ENCODE results near the gene DNAJC9.

Gene DNAJC9

GRCh38 chr10:73238990-73239566 is 8.0 kb downstream of the DNAJC9 start:
- DNase-seq = no peak

GRCh38 chr10:73234695-73235094 is 12.4 kb downstream of the DNAJC9 start:
- no peak for DNase-seq

GRCh38 chr10:73233883-73234282 is 13.2 kb downstream of the DNAJC9 start:
- DNase-seq = no peak

GRCh38 chr10:73232887-73233286 is 14.2 kb downstream of the DNAJC9 start:
- DNase-seq = peak; percentile 16

GRCh38 chr10:73229567-73229966 is 17.5 kb downstream of the DNAJC9 start:
- DNase-seq = no peak

- no peak for DNase-seq
Observed at GRCh38 chr10:73228247-73228646, 18.8 kb downstream of the DNAJC9 start.

GRCh38 chr10:73226663-73227062 is 20.4 kb downstream of the DNAJC9 start:
- no peak for DNase-seq

GRCh38 chr10:73225518-73225917 is 21.5 kb downstream of the DNAJC9 start:
- no peak for DNase-seq

- no peak for DNase-seq
Observed at GRCh38 chr10:73220989-73221388, 26.1 kb downstream of the DNAJC9 start.

GRCh38 chr10:73219384-73219783 is 27.7 kb downstream of the DNAJC9 start:
- DNase-seq = no peak

- peak; percentile 41 for DNase-seq
Observed at GRCh38 chr10:73218431-73219191, 28.4 kb downstream of the DNAJC9 start.

- no peak for DNase-seq
Observed at GRCh38 chr10:73217628-73218027, 29.4 kb downstream of the DNAJC9 start.

- no peak for DNase-seq
Observed at GRCh38 chr10:73215749-73216148, 31.3 kb downstream of the DNAJC9 start.

GRCh38 chr10:73211106-73211811 is 35.8 kb downstream of the DNAJC9 start:
- DNase-seq = no peak

- no peak for DNase-seq
Observed at GRCh38 chr10:73210395-73211105, 36.5 kb downstream of the DNAJC9 start.

- peak; percentile 66 for DNase-seq
Observed at GRCh38 chr10:73209705-73210104, 37.4 kb downstream of the DNAJC9 start.

GRCh38 chr10:73207883-73208282 is 39.2 kb downstream of the DNAJC9 start:
- DNase-seq = no peak

GRCh38 chr10:73206385-73206784 is 40.7 kb downstream of the DNAJC9 start:
- DNase-seq = no peak

GRCh38 chr10:73205890-73206289 is 41.2 kb downstream of the DNAJC9 start:
- no peak for DNase-seq

GRCh38 chr10:73205081-73205480 is 42.0 kb downstream of the DNAJC9 start:
- no peak for DNase-seq

All from DMS53 (cell line).